Cortex of kidney (tissue), 1 donor: ENCODE results near the gene CPED1.

Source experiments
- DNase-seq: peaks from one replicate; lab custom pipeline; 2025; lab: John Stamatoyannopoulos, UW

CPED1 gene

GRCh38 chr7:120988591-120989256, at the start of gene CPED1:
CPED1 (plus strand) TSS chr7:120988711; CDS start chr7:120989622, 911 bp downstream.
- DNase-seq: no peak

- DNase-seq: no peak
These were observed 49.2 kb upstream of the CPED1 start for GRCh38 chr7:120939345-120939744.

GRCh38 chr7:120941064-120941463, 47.4 kb upstream of the CPED1 start:
- no peak for DNase-seq

GRCh38 chr7:120941856-120942255, 46.7 kb upstream of the CPED1 start:
- no peak for DNase-seq

GRCh38 chr7:120942861-120943260, 45.6 kb upstream of the CPED1 start:
- DNase-seq: no peak

- DNase-seq: no peak
These were observed 43.5 kb upstream of the CPED1 start for GRCh38 chr7:120944826-120945562.

GRCh38 chr7:120947980-120948379, 40.5 kb upstream of the CPED1 start:
- DNase-seq: no peak

GRCh38 chr7:120949393-120949911, 39.1 kb upstream of the CPED1 start:
- DNase-seq: no peak

GRCh38 chr7:120949998-120950538, 38.4 kb upstream of the CPED1 start:
- no peak for DNase-seq

GRCh38 chr7:120950539-120951308, 37.8 kb upstream of the CPED1 start, which contains the start of gene ING3:
ING3 (plus strand) TSS chr7:120950777; CDS start chr7:120950897, 120 bp downstream.
- peak; percentile 76 for DNase-seq

- no peak for DNase-seq
These were observed 37.2 kb upstream of the CPED1 start for GRCh38 chr7:120951309-120951699.

- no peak for DNase-seq
These were observed 36.7 kb upstream of the CPED1 start for GRCh38 chr7:120951826-120952225.

- DNase-seq: no peak
These were observed 32.8 kb upstream of the CPED1 start for GRCh38 chr7:120955577-120956149.

GRCh38 chr7:120959929-120960484, 28.5 kb upstream of the CPED1 start:
- no peak for DNase-seq

- DNase-seq: no peak
These were observed 27.8 kb upstream of the CPED1 start for GRCh38 chr7:120960714-120961113.

GRCh38 chr7:120961638-120962173, 26.8 kb upstream of the CPED1 start:
- DNase-seq: no peak

GRCh38 chr7:120964088-120964487, 24.4 kb upstream of the CPED1 start:
- DNase-seq: no peak

- DNase-seq: no peak
These were observed 21.6 kb upstream of the CPED1 start for GRCh38 chr7:120966961-120967360.

GRCh38 chr7:120973849-120974248, 14.7 kb upstream of the CPED1 start:
- no peak for DNase-seq

GRCh38 chr7:120979765-120980499, 8.6 kb upstream of the CPED1 start:
- no peak for DNase-seq
